Stimulated activated naive B cell treated with anti-CD40 and anti-IgM and Interleukin-4, amounts not matched to agents 10 μg/mL and 1 μg/mL and 100 μg/mL, for 72 hours (primary cell): ENCODE data around the gene TCERG1L.

ENCODE experiments used
- ATAC-seq, 2 donors: fragments of 150-1000 bp; cut with Tn5 transposase; replicated peaks; 2 replicates each; pipeline ENCODE4 v1.10.0; 2021; ENCODE audit warnings: moderate library complexity in 1 of 2
- DNase-seq: peaks from one replicate; pipeline ENCODE4 v3.0.0; 2021
- H3K27ac Mint-ChIP-seq: one replicate; pipeline ENCODE4 v1.8.0; 2022; ENCODE audit warnings: mild to moderate bottlenecking, mixed read lengths
- H3K27me3 Mint-ChIP-seq, 2 donors: one replicate each; pipeline ENCODE4 v1.8.0; 2022; ENCODE audit warnings: mixed read lengths in 2 of 2
- H3K36me3 Mint-ChIP-seq, 2 donors: one replicate each; pipeline ENCODE4 v1.8.0; 2022; ENCODE audit warnings: mixed read lengths in 2 of 2, mild to moderate bottlenecking in 1 of 2
- H3K4me1 Mint-ChIP-seq, 2 donors: one replicate each; pipeline ENCODE4 v1.8.0; 2022; ENCODE audit warnings: mixed read lengths in 2 of 2, mild to moderate bottlenecking in 1 of 2
- H3K4me3 Mint-ChIP-seq, 2 donors: one replicate each; pipeline ENCODE4 v1.8.0; 2022; ENCODE audit warnings: mild to moderate bottlenecking in 2 of 2, mixed read lengths in 2 of 2, moderate library complexity in 1 of 2
- H3K9me3 Mint-ChIP-seq, 2 donors: one replicate each; pipeline ENCODE4 v1.8.0; 2022; ENCODE audit warnings: mixed read lengths in 2 of 2, mild to moderate bottlenecking in 1 of 2

TCERG1L gene

GRCh38 chr10:131226446-131227162, 84.9 kb downstream of the TCERG1L start:
- DNase-seq (no peak), ATAC-seq (no peak)
- Mint-ChIP-seq H3K27me3 (no peaks in the 10 kb centered on the region), H3K4me1 (no peaks in the 10 kb centered on the region), H3K36me3 (no peaks in the 10 kb centered on the region), H3K4me3 (no peak overlapping the region), H3K9me3 (peaks cover 2 to 3% of the 10 kb centered on the region in 2 donors), H3K27ac (no peak overlapping the region)

GRCh38 chr10:131224106-131224505, 87.4 kb downstream of the TCERG1L start:
- ATAC-seq = no peak
- Mint-ChIP-seq H3K4me1 (no peaks in the 10 kb centered on the region), H3K27ac (no peak overlapping the region), H3K27me3 (no peaks in the 10 kb centered on the region), H3K4me3 (no peak overlapping the region), H3K36me3 (no peaks in the 10 kb centered on the region), H3K9me3 (peaks cover 1% of the 10 kb centered on the region in 2 donors)
- no peak for DNase-seq

- H3K9me3 Mint-ChIP-seq = no peaks in the 10 kb centered on the region
- no peaks in the 10 kb centered on the region for H3K36me3 Mint-ChIP-seq
- H3K27ac Mint-ChIP-seq = no peak overlapping the region
- H3K4me3 Mint-ChIP-seq = no peak overlapping the region
- no peaks in the 10 kb centered on the region for H3K27me3 Mint-ChIP-seq
- ATAC-seq = no peak
- H3K4me1 Mint-ChIP-seq = no peaks in the 10 kb centered on the region
- DNase-seq = no peak
These were observed 88.1 kb downstream of the TCERG1L start for GRCh38 chr10:131223422-131223821.

- H3K27ac Mint-ChIP-seq = no peak overlapping the region
- no peaks in the 10 kb centered on the region for H3K36me3 Mint-ChIP-seq
- H3K27me3 Mint-ChIP-seq = no peaks in the 10 kb centered on the region
- H3K4me1 Mint-ChIP-seq = no peaks in the 10 kb centered on the region
- no peak for DNase-seq
- ATAC-seq = no peak
- H3K9me3 Mint-ChIP-seq = no peaks in the 10 kb centered on the region
- no peak overlapping the region for H3K4me3 Mint-ChIP-seq
These were observed 88.5 kb downstream of the TCERG1L start for GRCh38 chr10:131222986-131223385.

DNA sequence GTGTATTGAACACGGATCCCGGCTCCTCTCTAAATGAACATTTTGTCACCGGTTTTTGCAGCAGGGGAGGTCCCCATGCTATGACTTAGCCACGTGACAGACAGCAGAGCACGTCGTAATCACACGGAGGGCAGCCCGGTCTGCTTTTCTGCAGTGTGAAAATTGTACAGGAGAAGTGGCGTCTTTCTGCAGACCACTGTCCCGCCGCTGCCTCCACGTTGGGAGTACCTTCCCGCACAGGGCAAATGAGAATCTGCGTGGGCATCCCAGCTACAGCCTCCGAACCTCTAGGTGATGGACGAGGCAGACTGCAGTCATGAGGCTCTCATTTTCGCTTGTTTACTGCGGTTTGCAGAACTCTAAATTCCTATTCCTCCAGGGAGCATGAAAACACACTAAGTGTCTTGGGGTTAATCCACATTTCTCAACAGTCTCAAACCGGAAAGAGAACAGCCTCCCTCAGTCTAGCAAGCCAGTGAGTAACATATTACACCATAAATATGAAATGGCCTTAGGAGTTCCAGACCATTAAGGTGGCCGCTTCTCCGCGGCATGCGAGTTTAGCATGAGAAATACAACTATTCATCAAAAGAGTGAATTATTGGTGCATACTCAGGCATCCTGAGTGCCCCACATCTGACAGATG, 89.8 kb downstream of the TCERG1L start:
- Mint-ChIP-seq H3K9me3 (no peaks in the 10 kb centered on the region), H3K27me3 (no peaks in the 10 kb centered on the region), H3K36me3 (no peaks in the 10 kb centered on the region), H3K4me1 (no peaks in the 10 kb centered on the region), H3K27ac (no peak overlapping the region), H3K4me3 (no peak overlapping the region)
- ATAC-seq = no peak
- no peak for DNase-seq

DNA sequence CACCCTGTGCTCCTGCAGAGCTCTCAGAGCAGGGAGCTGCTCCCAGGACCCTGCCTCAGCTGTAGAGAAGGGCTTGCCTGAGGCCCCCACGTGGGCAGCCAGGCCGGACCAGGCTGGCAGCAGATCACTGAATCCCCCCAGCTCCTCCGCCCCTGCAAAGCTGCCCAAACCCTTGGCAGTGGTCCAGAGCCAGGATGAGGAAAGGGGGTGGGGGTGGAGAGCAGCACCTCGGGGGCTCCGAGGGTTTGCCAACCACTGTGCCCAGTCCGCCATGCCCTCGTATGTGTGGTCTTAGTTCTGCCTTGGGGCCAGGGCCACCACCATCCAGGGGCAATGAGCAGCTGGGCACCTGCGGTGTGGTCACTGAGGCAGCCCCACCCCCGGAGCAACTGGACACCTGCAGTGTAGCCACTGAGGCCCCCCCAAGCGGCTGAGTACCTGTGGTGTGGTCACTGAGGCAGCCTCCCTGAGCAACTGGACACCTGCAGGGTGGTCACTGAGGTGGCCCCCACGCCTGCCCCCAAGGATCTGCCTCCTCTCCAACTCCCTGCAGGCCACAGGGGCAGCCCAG, 90.8 kb downstream of the TCERG1L start:
- DNase-seq (no peak), ATAC-seq (no peak)
- H3K4me3 Mint-ChIP-seq = no peak overlapping the region
- no peaks in the 10 kb centered on the region for H3K9me3 Mint-ChIP-seq
- no peaks in the 10 kb centered on the region for H3K4me1 Mint-ChIP-seq
- H3K27ac Mint-ChIP-seq = no peak overlapping the region
- no peaks in the 10 kb centered on the region for H3K36me3 Mint-ChIP-seq
- no peaks in the 10 kb centered on the region for H3K27me3 Mint-ChIP-seq

DNA sequence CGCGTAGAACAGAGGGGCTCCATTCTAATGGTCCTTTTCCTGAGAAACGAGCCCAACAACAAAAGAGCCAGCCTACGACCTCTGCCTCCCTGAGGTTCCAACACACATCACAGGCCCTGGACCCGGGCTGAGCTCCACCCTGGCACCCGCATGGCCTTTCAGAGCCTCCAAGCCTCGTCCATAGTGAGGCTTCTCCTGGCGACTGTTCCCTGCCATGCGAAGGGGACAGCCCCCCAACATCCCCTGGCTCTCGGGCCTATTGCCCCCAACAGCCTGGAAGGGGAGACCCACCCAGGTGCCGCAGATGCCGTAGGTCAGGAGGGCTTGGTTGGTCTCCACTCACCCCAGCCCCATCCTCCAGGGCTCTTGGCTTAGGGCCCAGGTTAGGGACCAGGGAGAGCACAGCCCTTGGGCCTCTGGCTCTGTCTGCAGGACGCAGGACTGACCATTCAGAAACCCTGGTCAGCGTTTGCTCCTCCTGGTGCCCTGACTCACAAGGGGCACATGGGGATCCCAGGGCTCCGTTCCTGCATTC, 91.5 kb downstream of the TCERG1L start:
- H3K27ac Mint-ChIP-seq = no peak overlapping the region
- DNase-seq (no peak), ATAC-seq (no peak)
- H3K4me1 Mint-ChIP-seq = no peaks in the 10 kb centered on the region
- no peaks in the 10 kb centered on the region for H3K9me3 Mint-ChIP-seq
- no peaks in the 10 kb centered on the region for H3K27me3 Mint-ChIP-seq
- H3K4me3 Mint-ChIP-seq = no peak overlapping the region
- H3K36me3 Mint-ChIP-seq = no peaks in the 10 kb centered on the region

- no peaks in the 10 kb centered on the region for H3K27me3 Mint-ChIP-seq
- H3K9me3 Mint-ChIP-seq = no peaks in the 10 kb centered on the region
- H3K36me3 Mint-ChIP-seq = no peaks in the 10 kb centered on the region
These were observed 92.0 kb downstream of the TCERG1L start for GRCh38 chr10:131219584-131219886.

DNA sequence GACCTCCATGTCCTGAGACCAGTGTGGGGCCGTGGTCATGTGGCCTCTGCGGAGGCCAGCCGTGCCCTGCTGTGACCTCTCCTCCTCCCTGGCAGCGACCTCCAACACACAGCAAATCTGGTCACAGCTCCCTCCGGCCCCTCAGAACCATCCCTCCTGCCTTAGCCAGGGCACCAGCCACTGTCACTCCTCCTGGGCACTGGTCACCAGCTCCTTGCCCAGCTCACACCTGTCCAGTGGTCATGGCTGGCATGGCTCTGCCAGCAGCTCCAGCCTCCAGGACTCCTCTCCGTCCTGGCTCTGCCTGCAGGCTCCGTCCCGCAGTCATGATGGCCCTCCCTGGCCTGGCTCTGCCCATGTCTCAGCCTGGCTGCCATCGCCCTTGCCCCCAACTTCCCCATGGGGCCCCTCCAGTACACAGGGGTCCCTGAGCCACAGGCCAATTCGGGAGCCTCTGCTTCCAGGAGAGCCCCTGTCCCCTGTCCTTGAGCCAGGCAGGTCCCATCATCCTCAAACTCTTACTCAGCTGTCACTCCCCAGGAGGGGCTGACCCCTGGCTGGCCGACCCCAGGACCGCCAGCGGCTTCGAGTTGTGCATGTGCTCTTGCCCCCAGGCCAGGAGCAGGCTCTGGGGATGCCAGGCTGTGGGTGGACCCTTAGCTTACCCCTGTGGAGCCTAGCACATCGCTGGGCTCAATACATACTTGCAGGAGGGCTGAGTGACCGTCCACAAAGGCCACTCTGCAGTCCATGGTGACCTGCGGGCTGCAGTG, 92.5 kb downstream of the TCERG1L start:
- no peaks in the 10 kb centered on the region for H3K36me3 Mint-ChIP-seq
- H3K9me3 Mint-ChIP-seq = no peaks in the 10 kb centered on the region
- no peak for ATAC-seq
- no peak for DNase-seq
- H3K4me1 Mint-ChIP-seq = no peaks in the 10 kb centered on the region
- no peak overlapping the region for H3K4me3 Mint-ChIP-seq
- no peak overlapping the region for H3K27ac Mint-ChIP-seq
- H3K27me3 Mint-ChIP-seq = no peaks in the 10 kb centered on the region

More at GRCh38 chr10:131219584-131219886, 92.0 kb downstream of the TCERG1L start:
- no peak overlapping the region for H3K27ac Mint-ChIP-seq
- H3K4me3 Mint-ChIP-seq = no peak overlapping the region
- ATAC-seq = no peak
- DNase-seq = no peak
- no peaks in the 10 kb centered on the region for H3K4me1 Mint-ChIP-seq

- no peaks in the 10 kb centered on the region for H3K9me3 Mint-ChIP-seq
- ATAC-seq (no peak), DNase-seq (no peak)
- no peak overlapping the region for H3K27ac Mint-ChIP-seq
- H3K36me3 Mint-ChIP-seq = no peaks in the 10 kb centered on the region
- no peaks in the 10 kb centered on the region for H3K27me3 Mint-ChIP-seq
- no peak overlapping the region for H3K4me3 Mint-ChIP-seq
- no peaks in the 10 kb centered on the region for H3K4me1 Mint-ChIP-seq
These were observed 94.8 kb downstream of the TCERG1L start for GRCh38 chr10:131216681-131217230.

GRCh38 chr10:131215776-131216175, 95.7 kb downstream of the TCERG1L start:
- Mint-ChIP-seq H3K36me3 (no peaks in the 10 kb centered on the region), H3K9me3 (no peaks in the 10 kb centered on the region), H3K27ac (no peak overlapping the region), H3K4me1 (no peaks in the 10 kb centered on the region), H3K4me3 (no peak overlapping the region), H3K27me3 (no peaks in the 10 kb centered on the region)
- ATAC-seq (no peak), DNase-seq (no peak)

DNA sequence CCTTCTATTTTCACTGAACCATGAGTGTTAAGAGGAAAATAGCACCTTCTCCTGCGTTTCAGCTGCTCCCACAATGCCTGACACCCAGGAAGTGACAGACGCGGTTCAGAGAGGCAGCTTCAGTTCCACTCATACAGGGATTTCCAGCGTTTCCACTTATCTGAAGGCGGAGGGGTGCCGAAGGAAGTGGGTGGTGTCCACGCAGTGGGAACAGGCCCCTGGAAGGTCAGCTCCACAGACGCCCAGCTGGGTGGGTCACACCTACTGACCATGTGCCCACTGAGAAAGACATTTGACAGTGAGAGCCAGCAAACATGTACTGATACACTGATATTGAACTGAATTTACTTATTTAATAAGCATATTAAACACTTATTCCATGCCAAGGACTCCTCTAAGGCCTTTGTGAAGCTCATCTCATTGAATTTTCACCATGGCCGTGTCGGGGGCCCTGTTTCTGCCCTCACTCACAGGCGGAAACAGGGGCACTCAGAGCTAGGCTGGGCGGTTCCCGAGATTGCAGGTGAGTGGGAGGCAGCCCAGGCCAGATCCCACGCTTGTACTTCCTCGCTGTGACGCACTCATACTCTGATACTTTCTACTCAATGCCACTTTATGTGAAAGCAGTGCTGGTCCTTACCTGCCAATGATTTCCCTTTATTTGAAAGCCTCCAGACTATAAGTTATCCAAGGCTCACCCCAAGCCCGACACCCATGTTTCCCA, 96.8 kb downstream of the TCERG1L start:
- no peaks in the 10 kb centered on the region for H3K9me3 Mint-ChIP-seq
- no peak for DNase-seq
- no peak for ATAC-seq
- H3K27ac Mint-ChIP-seq = no peak overlapping the region
- no peaks in the 10 kb centered on the region for H3K36me3 Mint-ChIP-seq
- H3K4me1 Mint-ChIP-seq = no peaks in the 10 kb centered on the region
- peaks cover 0 to 6% of the 10 kb centered on the region in 2 donors for H3K27me3 Mint-ChIP-seq
- no peak overlapping the region for H3K4me3 Mint-ChIP-seq

GRCh38 chr10:131213741-131214505, 97.6 kb downstream of the TCERG1L start:
- ATAC-seq (no peak), DNase-seq (no peak)
- no peak overlapping the region for H3K27ac Mint-ChIP-seq
- no peaks in the 10 kb centered on the region for H3K36me3 Mint-ChIP-seq
- H3K4me3 Mint-ChIP-seq = no peak overlapping the region
- no peaks in the 10 kb centered on the region for H3K4me1 Mint-ChIP-seq
- H3K27me3 Mint-ChIP-seq = peaks cover 0 to 6% of the 10 kb centered on the region in 2 donors
- H3K9me3 Mint-ChIP-seq = no peaks in the 10 kb centered on the region
